Measurements from ENCODE around the gene GCC1.

DNA sequence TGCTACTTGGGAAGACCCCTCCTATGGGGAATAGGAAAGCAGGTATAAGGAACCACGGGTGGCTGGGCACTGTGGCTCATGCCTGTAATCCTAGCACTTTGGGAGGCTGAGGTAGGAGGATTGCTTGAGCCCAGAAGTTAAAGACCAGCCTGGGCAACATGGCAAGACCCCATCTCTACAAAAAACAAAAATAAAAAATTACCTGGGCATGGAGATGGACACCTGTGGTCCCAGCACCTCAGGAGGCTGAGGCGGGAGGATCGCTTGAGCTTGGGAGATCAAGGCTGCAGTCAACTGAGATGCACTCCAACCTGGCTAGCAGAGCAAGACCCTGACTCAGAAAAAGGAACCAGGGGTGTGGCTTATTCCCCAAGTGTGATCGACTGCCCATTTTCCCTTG is 7.2 kb upstream of the GCC1 start:
- TF ChIP-seq ZNF274 (IDR thresholded peaks at IDR 0.05; ENCODE audit: low read depth, low read length): no peak
- no peak for TF ChIP-seq YY1 (IDR thresholded peaks at IDR 0.05; ENCODE audit: insufficient read depth, insufficient read length)
- no peak for TF ChIP-seq SUZ12 (IDR thresholded peaks at IDR 0.05; ENCODE audit: extremely low read depth, insufficient read depth, insufficient read length)

Data from NT2/D1 (cell line).